GM12801 (cell line): Measurements from ENCODE around the gene ZNF827.

Source experiments
- CTCF ChIP-seq: IDR thresholded peaks from one replicate; pipeline ENCODE4 v1.5.1; 2011; ENCODE audit warnings: control low read depth; ENCODE audit not compliant: insufficient read length; ENCODE audit errors: extremely low read depth

The ZNF827 gene

GRCh38 chr4:145781351-145781750 is 157.3 kb downstream of the ZNF827 start:
- no peak for TF ChIP-seq CTCF

- no peak for TF ChIP-seq CTCF
These were observed 159.3 kb downstream of the ZNF827 start for GRCh38 chr4:145779319-145779801.

- TF ChIP-seq CTCF = no peak
These were observed 162.4 kb downstream of the ZNF827 start for GRCh38 chr4:145776208-145776607.

- no peak for TF ChIP-seq CTCF
These were observed 163.2 kb downstream of the ZNF827 start for GRCh38 chr4:145775406-145775805.

GRCh38 chr4:145774473-145774872 is 164.2 kb downstream of the ZNF827 start:
- TF ChIP-seq CTCF = no peak

- TF ChIP-seq CTCF = no peak
These were observed 164.9 kb downstream of the ZNF827 start for GRCh38 chr4:145773581-145774234.

- no peak for TF ChIP-seq CTCF
These were observed 166.3 kb downstream of the ZNF827 start for GRCh38 chr4:145772347-145772746.
